Activated naive CD4-positive, alpha-beta T cell treated with anti-CD3 and anti-CD28 coated beads, Interleukin-2, amount 50 U/mL, for 24 hours (primary cell): Measurements from ENCODE around the gene CDC42EP1.
"Not testable (repeated sequence)": the region's sequence is repeated elsewhere in the genome, so short reads cannot be mapped to it uniquely, and the experiment has no call there.

Experiments used
- H3K27ac Mint-ChIP-seq: one replicate; pipeline ENCODE4 v1.8.0; 2021; ENCODE audit warnings: mild to moderate bottlenecking, mixed read lengths
- H3K27me3 Mint-ChIP-seq: one replicate; pipeline ENCODE4 v1.8.0; 2021; ENCODE audit warnings: mixed read lengths
- H3K36me3 Mint-ChIP-seq: one replicate; pipeline ENCODE4 v1.8.0; 2021; ENCODE audit warnings: mixed read lengths
- H3K4me1 Mint-ChIP-seq: one replicate; pipeline ENCODE4 v1.8.0; 2021; ENCODE audit warnings: mixed read lengths
- H3K4me3 Mint-ChIP-seq: one replicate; pipeline ENCODE4 v1.8.0; 2021; ENCODE audit warnings: mild to moderate bottlenecking, mixed read lengths
- H3K9me3 Mint-ChIP-seq: one replicate; pipeline ENCODE4 v1.8.0; 2021; ENCODE audit warnings: mixed read lengths

CDC42EP1 gene

DNA sequence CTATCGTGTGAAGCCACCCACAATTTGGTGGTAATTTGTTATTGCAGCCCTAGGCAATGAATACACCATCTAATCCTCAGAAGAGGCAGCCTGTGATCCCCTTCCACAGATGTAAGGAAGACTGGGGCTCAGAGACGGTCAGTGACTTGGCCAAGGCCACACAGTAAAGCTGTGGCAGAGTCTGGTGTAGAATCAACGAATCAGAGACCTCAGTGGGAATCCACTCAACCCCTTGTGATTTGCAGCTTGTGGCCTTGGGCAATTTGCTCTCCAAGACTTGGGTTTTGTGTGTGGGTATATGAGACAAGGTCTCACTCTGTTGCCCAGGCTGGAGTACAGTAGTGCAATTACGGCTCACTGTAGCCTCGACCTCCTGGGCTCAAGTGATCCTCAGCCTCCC is 17.7 kb downstream of the CDC42EP1 start:
- Mint-ChIP-seq H3K4me1 (peaks cover 15% of the 10 kb centered on the region), H3K9me3 (no peaks in the 10 kb centered on the region), H3K27ac (no peak overlapping the region), H3K4me3 (no peak overlapping the region), H3K36me3 (no peaks in the 10 kb centered on the region), H3K27me3 (no peaks in the 10 kb centered on the region)

DNA sequence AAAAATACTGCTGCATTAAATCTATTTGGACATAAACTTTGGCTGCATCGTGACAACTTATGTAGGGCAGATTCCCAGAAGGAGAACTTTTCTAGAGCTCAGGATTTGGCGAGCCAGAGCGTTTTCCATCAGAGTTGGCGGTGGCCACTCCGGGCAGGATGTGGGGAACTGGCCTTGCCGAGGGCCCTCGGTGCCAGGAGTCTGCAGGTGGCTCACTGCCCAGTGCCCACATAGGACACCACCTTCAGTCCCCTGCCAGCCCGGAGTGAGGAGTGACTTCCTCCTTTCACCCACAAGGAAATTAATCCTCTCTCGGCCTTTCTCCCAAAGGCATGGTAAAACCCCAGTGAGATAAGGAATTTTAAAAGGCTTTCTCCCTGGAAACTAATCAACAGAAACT is 21.2 kb downstream of the CDC42EP1 start:
- H3K27ac Mint-ChIP-seq, result no peak overlapping the region
- no peaks in the 10 kb centered on the region for H3K9me3 Mint-ChIP-seq
- H3K4me3 Mint-ChIP-seq, result no peak overlapping the region
- H3K27me3 Mint-ChIP-seq, result no peaks in the 10 kb centered on the region
- H3K36me3 Mint-ChIP-seq, result no peaks in the 10 kb centered on the region
- H3K4me1 Mint-ChIP-seq, result peaks cover 15% of the 10 kb centered on the region

DNA sequence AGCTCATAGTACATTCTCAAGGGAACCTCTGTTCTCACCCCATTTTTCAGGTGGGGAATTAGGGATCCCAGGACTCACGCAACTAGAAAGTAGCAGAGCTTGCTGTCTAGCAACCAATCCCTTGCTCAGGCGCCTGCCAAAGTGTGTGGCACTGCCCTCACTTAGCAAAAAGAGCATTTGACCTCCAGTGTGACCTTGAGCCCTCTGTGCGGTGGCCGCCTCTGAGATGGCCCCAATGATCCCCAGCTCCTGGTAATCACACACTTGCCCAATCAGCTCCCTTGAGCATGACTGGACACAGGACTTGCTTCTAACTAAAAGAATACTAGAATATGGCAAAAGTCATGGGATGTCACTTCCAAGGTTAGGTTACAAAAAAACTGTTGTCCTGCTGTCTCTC is 22.2 kb downstream of the CDC42EP1 start:
- H3K4me3 Mint-ChIP-seq, result no peak overlapping the region
- H3K27ac Mint-ChIP-seq, result no peak overlapping the region
- H3K27me3 Mint-ChIP-seq, result no peaks in the 10 kb centered on the region
- H3K36me3 Mint-ChIP-seq, result no peaks in the 10 kb centered on the region
- H3K4me1 Mint-ChIP-seq, result peaks cover 15% of the 10 kb centered on the region
- H3K9me3 Mint-ChIP-seq, result no peaks in the 10 kb centered on the region

DNA sequence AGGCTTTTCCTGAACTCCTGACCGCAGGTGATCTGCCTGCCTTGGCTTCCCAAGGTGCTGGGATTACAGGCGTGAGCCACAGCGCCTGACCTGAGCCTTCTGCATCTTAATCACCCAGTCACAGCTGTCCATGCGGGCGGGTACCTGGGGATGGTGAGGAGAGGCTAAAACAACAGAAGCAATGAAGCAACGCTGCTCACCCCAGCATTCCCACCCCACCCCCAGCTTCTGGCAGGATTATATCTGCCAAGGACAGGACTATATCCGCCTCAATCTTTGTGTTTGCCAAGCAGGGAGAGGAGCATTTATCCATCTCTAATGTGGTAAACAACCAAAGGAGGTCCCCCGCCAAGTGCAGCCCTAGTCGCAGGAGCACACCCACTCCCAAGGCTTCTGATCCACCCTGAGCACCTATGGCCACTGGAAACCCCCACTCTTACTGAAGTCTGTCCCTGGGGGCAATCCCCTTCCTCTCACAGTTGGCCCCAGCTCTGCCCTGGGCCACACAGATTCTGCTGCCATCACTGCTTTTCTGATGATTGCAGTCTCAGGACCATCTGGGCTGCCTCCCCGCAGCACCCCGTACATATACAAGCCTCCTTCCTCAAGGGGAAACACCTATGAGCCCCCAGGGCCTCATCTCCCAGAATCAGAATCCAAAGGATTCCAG is 28.4 kb downstream of the CDC42EP1 start:
- peaks cover 12% of the 10 kb centered on the region for H3K4me1 Mint-ChIP-seq
- H3K4me3 Mint-ChIP-seq, result no peak overlapping the region
- no peak overlapping the region for H3K27ac Mint-ChIP-seq
- no peaks in the 10 kb centered on the region for H3K36me3 Mint-ChIP-seq
- H3K9me3 Mint-ChIP-seq, result no peaks in the 10 kb centered on the region
- no peaks in the 10 kb centered on the region for H3K27me3 Mint-ChIP-seq

DNA sequence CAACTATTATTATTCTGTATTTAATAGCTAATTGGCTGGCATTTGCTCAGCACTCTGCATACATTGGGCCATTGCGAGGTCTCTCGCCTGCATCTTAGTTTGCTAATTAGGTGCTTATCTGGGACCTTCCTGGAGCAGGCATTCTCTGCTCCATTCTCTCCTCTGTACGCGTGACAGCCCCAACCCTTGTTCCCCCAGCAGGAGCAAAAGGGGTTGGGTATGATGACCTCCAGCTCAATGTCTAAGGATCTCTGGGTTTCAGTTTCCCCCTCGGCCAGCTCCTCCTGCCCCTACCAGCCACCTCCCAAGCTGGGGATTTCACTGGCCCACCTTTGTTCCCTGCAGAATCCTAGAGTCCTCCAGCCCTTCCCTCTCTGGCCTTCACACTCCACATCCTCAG is 29.4 kb downstream of the CDC42EP1 start:
- Mint-ChIP-seq H3K4me3 (no peak overlapping the region), H3K36me3 (no peaks in the 10 kb centered on the region), H3K4me1 (peaks cover 12% of the 10 kb centered on the region), H3K27me3 (no peaks in the 10 kb centered on the region), H3K27ac (no peak overlapping the region), H3K9me3 (no peaks in the 10 kb centered on the region)

DNA sequence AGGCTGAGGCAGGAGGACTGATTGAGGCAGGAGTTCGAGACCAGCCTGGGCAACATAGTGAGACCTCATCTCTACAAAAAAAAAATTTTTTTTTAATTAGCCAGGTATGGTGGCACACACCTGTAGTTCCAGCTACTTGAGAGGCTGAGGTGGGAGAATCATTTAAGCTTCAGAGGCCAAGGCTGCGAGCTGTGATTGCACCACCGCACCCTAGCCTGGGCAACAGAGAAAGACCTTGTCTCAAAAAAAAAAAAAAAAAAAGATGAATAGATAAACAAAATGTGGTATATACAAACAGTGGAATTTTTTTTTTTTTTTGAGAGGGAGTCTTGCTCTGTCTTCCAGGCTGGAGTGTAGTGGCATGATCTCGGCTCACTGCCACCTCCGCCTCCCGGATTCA is 30.8 kb downstream of the CDC42EP1 start:
- H3K27ac Mint-ChIP-seq, result not testable (repeated sequence)

DNA sequence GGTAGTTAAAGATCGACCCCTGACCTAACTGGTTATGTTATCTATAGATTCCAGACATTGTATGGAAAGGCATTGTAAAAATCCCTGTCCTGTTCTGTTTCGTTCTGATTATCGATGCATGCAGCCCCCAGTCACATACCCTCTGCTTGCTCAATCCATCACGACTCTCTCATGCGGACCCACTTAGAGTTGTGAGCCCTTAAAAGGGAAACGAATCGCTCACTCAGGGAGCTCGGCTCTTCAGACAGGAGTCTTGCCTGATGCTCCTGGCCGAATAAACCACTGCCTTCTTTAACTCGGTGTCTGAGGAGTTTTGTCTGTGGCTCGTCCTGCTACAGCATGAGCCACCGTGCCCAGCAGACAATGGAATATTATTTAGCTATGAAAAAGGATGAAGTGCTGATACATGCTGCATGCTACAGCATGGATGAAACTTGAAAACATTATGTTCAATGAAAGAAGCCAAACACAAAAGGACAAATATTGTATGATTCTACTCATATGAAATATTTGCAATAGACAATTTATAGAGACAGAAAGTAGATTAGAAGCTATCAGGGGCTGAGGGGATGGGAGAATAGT is 31.6 kb downstream of the CDC42EP1 start:
- Mint-ChIP-seq H3K9me3 (no peaks in the 10 kb centered on the region), H3K27me3 (no peaks in the 10 kb centered on the region), H3K4me1 (peaks cover 12% of the 10 kb centered on the region), H3K36me3 (no peaks in the 10 kb centered on the region), H3K27ac (peak overlapping the region; percentile 93), H3K4me3 (peak overlapping the region; percentile 90)

More for the DNA sequence above, 30.8 kb downstream of the CDC42EP1 start:
- H3K4me1 Mint-ChIP-seq, result peaks cover 12% of the 10 kb centered on the region
- not testable (repeated sequence) for H3K9me3 Mint-ChIP-seq, H3K4me3 Mint-ChIP-seq, H3K27me3 Mint-ChIP-seq, H3K36me3 Mint-ChIP-seq

DNA sequence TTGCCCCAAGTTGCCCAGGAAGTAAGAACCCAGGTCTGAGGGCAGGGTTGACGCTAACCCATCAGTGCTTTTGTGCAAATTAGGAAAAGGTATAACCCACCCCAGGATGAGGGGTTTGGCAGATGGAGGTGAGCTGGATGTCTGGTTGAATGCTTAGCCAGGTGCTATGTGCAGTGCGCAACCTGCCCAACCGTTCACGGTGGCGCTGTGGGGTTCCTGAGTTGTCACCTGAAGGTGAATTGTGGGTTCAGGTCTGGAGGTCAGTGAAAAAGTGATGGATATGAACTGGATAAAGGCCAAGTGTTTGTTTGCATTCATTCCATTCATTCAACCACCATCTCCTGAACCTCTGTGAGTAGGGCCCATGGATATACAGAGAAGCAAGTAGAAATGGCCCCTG is 34.0 kb downstream of the CDC42EP1 start:
- no peaks in the 10 kb centered on the region for H3K9me3 Mint-ChIP-seq
- H3K36me3 Mint-ChIP-seq, result no peaks in the 10 kb centered on the region
- H3K4me1 Mint-ChIP-seq, result peaks cover 12% of the 10 kb centered on the region
- H3K27me3 Mint-ChIP-seq, result no peaks in the 10 kb centered on the region
- H3K4me3 Mint-ChIP-seq, result no peak overlapping the region
- H3K27ac Mint-ChIP-seq, result no peak overlapping the region

DNA sequence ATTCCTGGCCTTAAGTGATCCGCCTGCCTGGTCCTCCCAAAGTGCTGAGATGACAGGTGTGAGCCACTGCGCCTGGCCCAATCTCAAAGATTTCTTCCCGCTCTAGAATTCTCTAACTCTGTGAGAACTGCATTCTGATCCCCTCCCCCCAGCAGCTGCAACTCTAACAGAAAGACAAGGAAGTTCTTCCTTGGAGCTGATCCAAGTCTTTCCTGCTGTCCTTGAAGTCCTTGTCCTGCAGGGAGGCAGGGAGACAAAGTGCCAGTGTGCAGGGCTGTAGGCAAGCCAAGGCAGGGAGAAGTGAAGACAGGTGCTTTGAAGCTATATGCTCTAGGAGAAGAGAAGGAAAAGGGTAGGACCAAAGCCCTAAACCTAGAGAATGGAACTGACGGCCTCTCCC is 38.9 kb downstream of the CDC42EP1 start:
- Mint-ChIP-seq H3K27ac (no peak overlapping the region), H3K4me1 (peaks cover 22% of the 10 kb centered on the region), H3K4me3 (no peak overlapping the region), H3K27me3 (no peaks in the 10 kb centered on the region), H3K36me3 (no peaks in the 10 kb centered on the region), H3K9me3 (no peaks in the 10 kb centered on the region)

DNA sequence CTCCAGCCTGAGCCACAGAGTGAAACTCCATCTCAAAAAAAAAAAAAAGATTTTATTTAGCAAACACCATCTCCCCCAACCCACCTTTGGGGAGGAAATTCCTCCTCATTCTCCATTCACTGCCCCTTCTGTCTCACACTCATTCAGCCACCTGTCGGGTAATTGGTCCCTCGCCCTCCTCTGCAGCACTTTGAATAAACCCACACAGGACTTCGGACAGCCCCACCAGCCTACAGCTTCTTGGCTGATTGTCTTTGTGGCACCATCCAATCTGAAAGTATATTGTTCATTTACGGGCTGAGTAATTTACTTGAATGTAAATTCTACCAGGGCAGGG is 40.9 kb downstream of the CDC42EP1 start:
- H3K9me3 Mint-ChIP-seq, result no peaks in the 10 kb centered on the region
- H3K36me3 Mint-ChIP-seq, result no peaks in the 10 kb centered on the region
- no peak overlapping the region for H3K4me3 Mint-ChIP-seq
- peak overlapping the region; percentile 82 for H3K27ac Mint-ChIP-seq
- H3K4me1 Mint-ChIP-seq, result peaks cover 38% of the 10 kb centered on the region
- H3K27me3 Mint-ChIP-seq, result no peaks in the 10 kb centered on the region

DNA sequence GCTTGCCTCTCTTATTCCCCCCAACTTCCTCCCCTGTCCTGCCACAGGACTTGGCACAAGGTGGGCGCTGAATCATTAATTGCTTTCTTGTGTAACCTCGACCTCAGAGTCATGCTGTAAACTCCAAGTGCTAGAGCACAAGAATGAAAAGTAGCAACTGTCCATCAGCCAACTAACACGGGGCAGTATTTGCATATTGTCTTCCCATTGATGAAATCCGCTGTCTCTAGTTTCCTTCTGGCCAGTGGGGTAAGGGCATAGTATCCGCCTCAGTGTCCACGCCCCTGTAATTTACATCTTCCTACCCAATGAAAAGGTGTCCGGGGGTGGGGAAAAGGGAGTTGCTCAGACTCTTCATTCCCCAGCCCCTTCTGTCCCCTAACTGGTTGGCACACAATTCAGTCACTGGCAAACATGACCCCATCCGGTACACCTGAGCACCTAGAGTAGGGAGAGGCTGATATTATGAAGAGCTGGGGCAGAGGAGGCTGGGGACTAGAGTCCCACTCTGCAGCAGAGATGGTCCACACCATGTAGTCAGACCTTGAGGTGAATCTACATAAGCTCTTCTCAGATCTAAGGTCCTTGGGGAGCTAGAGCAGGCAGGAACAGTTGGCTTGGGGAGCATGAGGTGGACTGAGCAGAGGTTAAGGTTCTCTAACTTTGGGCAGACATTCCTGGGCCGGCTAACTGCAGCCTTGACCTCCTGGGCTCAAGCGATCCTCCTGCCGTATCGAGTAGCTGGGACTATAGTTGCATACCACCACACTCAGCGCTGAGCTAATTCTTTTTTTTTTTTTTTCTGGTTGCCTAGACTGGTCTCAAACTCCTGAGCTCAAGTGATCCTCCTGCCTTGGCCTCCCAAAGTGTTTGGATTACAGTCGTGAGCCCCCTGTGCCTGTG is 41.5 kb downstream of the CDC42EP1 start:
- Mint-ChIP-seq H3K27ac (peak overlapping the region; percentile 82), H3K4me3 (no peak overlapping the region), H3K4me1 (peaks cover 38% of the 10 kb centered on the region), H3K27me3 (no peaks in the 10 kb centered on the region), H3K9me3 (no peaks in the 10 kb centered on the region), H3K36me3 (no peaks in the 10 kb centered on the region)

DNA sequence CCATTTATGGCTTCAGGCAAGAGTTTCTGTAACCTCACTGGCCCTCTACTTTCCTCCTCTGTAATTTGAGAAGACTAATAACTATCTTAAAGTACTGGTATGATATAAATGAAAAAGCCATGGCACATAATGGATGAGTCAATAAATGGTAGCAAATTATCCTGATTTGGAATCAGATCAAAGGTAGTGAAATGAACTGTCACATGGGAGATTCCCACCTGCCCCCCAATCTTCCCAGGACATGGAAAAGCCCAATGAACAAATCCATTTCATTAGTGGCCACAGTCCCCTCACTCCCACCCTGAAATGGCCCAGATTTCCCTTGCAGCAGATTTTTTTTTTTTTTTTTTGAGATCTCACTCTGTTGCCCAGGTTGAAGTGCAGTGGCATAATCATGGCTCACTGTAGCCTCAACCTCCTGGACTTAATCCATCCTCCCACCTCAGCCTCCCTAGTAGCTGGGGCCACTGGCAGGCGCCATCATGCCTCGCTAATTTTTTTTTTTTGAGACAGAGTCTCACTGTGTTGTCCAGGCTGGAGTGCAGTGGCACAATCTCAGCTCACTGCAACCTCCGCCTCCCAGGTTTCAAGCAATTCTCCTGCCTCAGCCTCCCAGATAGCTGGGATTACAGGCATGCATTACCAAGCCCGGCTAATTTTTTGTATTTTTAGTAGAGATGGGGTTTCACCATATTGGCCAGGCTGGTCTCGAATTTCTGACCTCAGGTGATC is 42.4 kb downstream of the CDC42EP1 start:
- peaks cover 47% of the 10 kb centered on the region for H3K4me1 Mint-ChIP-seq
- peak overlapping the region; percentile 41 for H3K27ac Mint-ChIP-seq
- not testable (repeated sequence) for H3K27me3 Mint-ChIP-seq, H3K4me3 Mint-ChIP-seq, H3K36me3 Mint-ChIP-seq, H3K9me3 Mint-ChIP-seq

DNA sequence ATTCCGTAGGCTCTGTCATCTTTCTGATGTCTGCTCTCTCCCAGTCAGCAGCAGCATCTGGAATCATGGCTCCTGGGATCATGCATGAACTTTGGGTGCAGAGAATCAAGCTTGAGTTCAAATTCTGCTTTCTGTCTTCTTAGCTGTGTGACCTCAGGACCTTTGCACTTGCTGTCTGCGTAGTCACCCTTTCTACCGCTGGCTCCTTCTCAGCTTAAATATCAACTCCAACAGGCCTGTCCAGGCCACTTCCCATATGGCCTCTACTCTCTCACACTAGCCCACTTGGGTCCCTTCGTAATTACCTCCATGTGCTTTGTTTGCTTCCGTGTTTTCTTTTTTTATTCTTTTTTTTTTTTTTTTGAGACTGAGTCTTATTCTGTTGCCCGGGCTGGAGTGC is 43.8 kb downstream of the CDC42EP1 start:
- Mint-ChIP-seq H3K27ac (peak overlapping the region; percentile 76), H3K4me3 (no peak overlapping the region), H3K9me3 (no peaks in the 10 kb centered on the region), H3K4me1 (peaks cover 53% of the 10 kb centered on the region), H3K27me3 (no peaks in the 10 kb centered on the region), H3K36me3 (no peaks in the 10 kb centered on the region)

DNA sequence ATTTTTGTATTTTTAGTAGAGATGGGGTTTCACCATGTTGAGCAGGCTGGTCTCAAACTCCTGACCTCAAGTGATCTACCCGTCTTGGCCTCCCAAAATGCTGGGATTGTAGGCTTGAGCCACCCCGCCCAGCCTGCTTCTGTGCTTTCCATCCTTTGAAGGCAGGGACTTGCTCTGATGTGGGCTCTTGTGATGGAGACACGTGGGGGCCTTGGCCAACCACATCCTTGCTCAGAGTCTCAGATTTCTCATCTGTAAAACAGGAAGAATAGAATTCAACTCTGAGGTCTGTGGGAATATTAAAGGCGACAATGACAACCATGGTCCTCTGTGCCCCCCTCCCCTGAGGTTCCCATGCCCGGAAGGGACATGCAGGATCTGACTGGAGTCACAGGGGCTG is 44.6 kb downstream of the CDC42EP1 start:
- H3K27me3 Mint-ChIP-seq, result no peaks in the 10 kb centered on the region
- H3K27ac Mint-ChIP-seq, result peak overlapping the region; percentile 70
- no peaks in the 10 kb centered on the region for H3K9me3 Mint-ChIP-seq
- peaks cover 57% of the 10 kb centered on the region for H3K4me1 Mint-ChIP-seq
- no peaks in the 10 kb centered on the region for H3K36me3 Mint-ChIP-seq
- H3K4me3 Mint-ChIP-seq, result no peak overlapping the region

DNA sequence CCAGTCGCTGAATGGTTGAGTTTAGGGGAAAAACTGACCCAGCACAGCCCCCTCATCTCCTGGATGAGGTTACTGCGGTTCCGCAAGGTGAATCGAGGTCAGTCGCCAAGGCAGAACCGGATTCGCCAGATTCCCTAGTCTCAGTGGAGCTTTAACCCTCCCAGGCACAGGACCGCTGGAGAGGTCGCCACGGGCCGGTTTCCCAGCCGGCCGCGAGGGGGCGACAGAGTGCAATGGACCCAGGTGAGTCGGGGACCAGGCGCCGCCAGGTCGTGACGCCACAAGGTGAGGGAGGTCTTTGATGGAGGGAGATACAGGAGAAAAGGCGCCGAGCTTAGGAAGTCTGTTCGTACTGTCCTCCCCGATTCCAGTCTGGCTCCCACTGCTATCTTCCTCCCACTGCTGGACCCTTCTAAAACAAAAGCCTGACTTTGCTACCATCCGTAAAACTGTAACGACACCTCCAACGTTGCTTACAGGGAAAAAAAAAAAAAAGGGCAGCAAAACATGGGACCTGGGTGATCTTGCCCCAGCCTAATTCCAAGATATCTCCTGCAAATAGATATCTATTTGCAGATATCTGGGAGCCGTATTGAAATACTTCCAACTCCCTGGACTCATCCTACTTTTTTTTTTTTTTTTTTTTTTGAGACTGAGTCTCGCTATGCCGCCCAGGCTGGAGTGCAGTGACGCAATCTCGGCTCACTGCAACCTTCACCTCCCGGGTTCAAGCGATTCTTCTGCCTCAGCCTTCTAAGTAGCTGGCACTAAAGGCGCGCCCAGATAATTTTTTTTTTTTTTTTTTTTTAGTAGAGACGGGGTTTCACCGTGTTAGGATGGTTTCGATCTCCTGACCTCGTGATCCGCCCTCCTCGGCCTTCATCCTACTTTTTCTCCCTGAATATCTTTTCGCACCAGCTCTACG is 47.0 kb downstream of the CDC42EP1 start:
- Mint-ChIP-seq H3K27me3 (no peaks in the 10 kb centered on the region), H3K4me3 (peak overlapping the region; percentile 91), H3K36me3 (no peaks in the 10 kb centered on the region), H3K4me1 (peaks cover 53% of the 10 kb centered on the region), H3K27ac (peak overlapping the region; percentile 98), H3K9me3 (no peaks in the 10 kb centered on the region)
